Trophoblast cell (in vitro differentiated cells and primary cell): ENCODE data around the gene AK5.
"Not testable (repeated sequence)": the region's sequence is repeated elsewhere in the genome, so short reads cannot be mapped to it uniquely, and the experiment has no call there.

Experiments
- DNase-seq, 2 donors: peaks; one replicate each; pipeline ENCODE4 v3.0.0-alpha.2; 2016
- H2AFZ ChIP-seq: 2 replicates; pipeline ENCODE4 v1.6.1; 2013; ENCODE audit warnings: low read length, moderate library complexity, mild to moderate bottlenecking; ENCODE audit not compliant: insufficient read depth, poor library complexity
- H2AK5ac ChIP-seq: 2 replicates; pipeline ENCODE4 v1.6.1; 2013; ENCODE audit warnings: mild to moderate bottlenecking, low read length
- H2BK120ac ChIP-seq: 2 replicates; pipeline ENCODE4 v1.6.1; 2013; ENCODE audit warnings: low read length, mild to moderate bottlenecking, moderate library complexity; ENCODE audit not compliant: insufficient read depth, poor library complexity
- H2BK12ac ChIP-seq: 2 replicates; pipeline ENCODE4 v1.6.1; 2013; ENCODE audit warnings: mild to moderate bottlenecking, low read length, moderate library complexity
- H2BK5ac ChIP-seq: 2 replicates; pipeline ENCODE4 v1.6.1; 2013; ENCODE audit warnings: low read length, low read depth, moderate library complexity, mild to moderate bottlenecking; ENCODE audit not compliant: poor library complexity
- H3K14ac ChIP-seq: 2 replicates; pipeline ENCODE4 v1.6.1; 2013; ENCODE audit warnings: mild to moderate bottlenecking, low read length
- H3K18ac ChIP-seq: 2 replicates; pipeline ENCODE4 v1.6.1; 2013; ENCODE audit warnings: mild to moderate bottlenecking, low read length
- H3K23ac ChIP-seq: 2 replicates; pipeline ENCODE4 v1.6.1; 2013; ENCODE audit warnings: low read length
- H3K27ac ChIP-seq: 2 replicates; pipeline ENCODE4 v1.5.1; 2013; ENCODE audit warnings: low read depth, mild to moderate bottlenecking, inconsistent platforms, low read length, moderate library complexity
- H3K27me3 ChIP-seq: 2 replicates; pipeline ENCODE4 v1.6.1; 2013; ENCODE audit warnings: inconsistent platforms, mild to moderate bottlenecking, low read length, moderate library complexity; ENCODE audit not compliant: insufficient read depth
- H3K36me3 ChIP-seq, 2 experiments: 1 replicate in 1 of 2; 2 replicates in 1 of 2; pipeline ENCODE4 v1.6.1; 2013; ENCODE audit warnings: low read length in 2 of 2, mild to moderate bottlenecking in 2 of 2, moderate library complexity in 1 of 2; ENCODE audit not compliant: insufficient read depth in 2 of 2, control insufficient read depth in 1 of 2
- H3K4ac ChIP-seq: 2 replicates; pipeline ENCODE4 v1.6.1; 2013; ENCODE audit warnings: low read depth, mild to moderate bottlenecking, low read length, moderate library complexity
- H3K4me1 ChIP-seq, 2 experiments: 1 replicate in 1 of 2; 2 replicates in 1 of 2; pipeline ENCODE4 v1.6.1; 2013; ENCODE audit warnings: low read length in 2 of 2, mild to moderate bottlenecking in 2 of 2, moderate library complexity in 1 of 2; ENCODE audit not compliant: insufficient read depth in 2 of 2, control insufficient read depth in 1 of 2
- H3K4me2 ChIP-seq: 2 replicates; pipeline ENCODE4 v1.6.1; 2013; ENCODE audit warnings: inconsistent platforms, mild to moderate bottlenecking, low read length, moderate library complexity
- H3K4me3 ChIP-seq: 2 replicates; pipeline ENCODE4 v1.5.1; 2013; ENCODE audit warnings: mild to moderate bottlenecking, low read depth, low read length, inconsistent platforms
- H3K79me1 ChIP-seq: one replicate; pipeline ENCODE4 v1.6.1; 2013; ENCODE audit warnings: low read length
- H3K79me2 ChIP-seq: 2 replicates; pipeline ENCODE4 v1.6.1; 2013; ENCODE audit warnings: low read length, mild to moderate bottlenecking; ENCODE audit not compliant: control insufficient read depth, insufficient read depth, poor library complexity
- H3K9ac ChIP-seq: 2 replicates; pipeline ENCODE4 v1.6.1; 2013; ENCODE audit warnings: mild to moderate bottlenecking, low read length
- H3K9me3 ChIP-seq: 2 replicates; pipeline ENCODE4 v1.6.1; 2013; ENCODE audit warnings: low read depth, mild to moderate bottlenecking, control low read depth, inconsistent platforms, low read length; ENCODE audit not compliant: insufficient read depth
- H4K12ac ChIP-seq: 2 replicates; pipeline ENCODE4 v1.6.1; 2013; ENCODE audit warnings: low read depth, mild to moderate bottlenecking, low read length, moderate library complexity
- H4K8ac ChIP-seq: 2 replicates; pipeline ENCODE4 v1.6.1; 2013; ENCODE audit warnings: low read depth, mild to moderate bottlenecking, low read length, moderate library complexity
- H4K91ac ChIP-seq: one replicate; pipeline ENCODE4 v1.6.1; 2013; ENCODE audit warnings: low read depth, mild to moderate bottlenecking, low read length, moderate library complexity
- WGBS: extraction: QIAGEN DNeasy Blood & Tissue Kit; methylation state at CpG from one replicate; pipeline ENCODE4 v1.1.7; 2013; ENCODE audit warnings: missing lambda C conversion rate; ENCODE audit not compliant: insufficient read length, insufficient coverage; ENCODE audit errors: extremely low coverage; 5-methylcytosine and 5-hydroxymethylcytosine counted together

The AK5 gene

GRCh38 chr1:77406661-77407060 is 124.8 kb downstream of the AK5 start:
- no peaks in the 10 kb centered on the region for H3K4me1 ChIP-seq
- no peaks in the 10 kb centered on the region for H3K79me1 ChIP-seq
- H2BK120ac ChIP-seq: no peak overlapping the region
- no peaks in the 10 kb centered on the region for H3K27me3 ChIP-seq
- H3K9me3 ChIP-seq: no peaks in the 10 kb centered on the region
- H3K79me2 ChIP-seq: no peaks in the 10 kb centered on the region
- H2AK5ac ChIP-seq: no peak overlapping the region
- no peak overlapping the region for H3K4me2 ChIP-seq
- no peak overlapping the region for H3K4ac ChIP-seq
- H3K23ac ChIP-seq: no peak overlapping the region
- no peak overlapping the region for H3K9ac ChIP-seq
- no peak overlapping the region for H3K27ac ChIP-seq
- H4K8ac ChIP-seq: no peak overlapping the region
- H2BK12ac ChIP-seq: no peak overlapping the region
- DNase-seq: no peak
- H2BK5ac ChIP-seq: no peak overlapping the region
- H4K91ac ChIP-seq: no peak overlapping the region
- H2AFZ ChIP-seq: no peak overlapping the region
- no peak overlapping the region for H3K14ac ChIP-seq
- H3K36me3 ChIP-seq: no peaks in the 10 kb centered on the region
- H4K12ac ChIP-seq: no peak overlapping the region
- H3K18ac ChIP-seq: no peak overlapping the region
- no peak overlapping the region for H3K4me3 ChIP-seq

- Histone ChIP-seq H2AFZ (no peak overlapping the region), H2BK12ac (no peak overlapping the region), H3K4me3 (no peak overlapping the region), H3K79me2 (no peaks in the 10 kb centered on the region), H3K18ac (no peak overlapping the region), H4K8ac (no peak overlapping the region), H3K27me3 (no peaks in the 10 kb centered on the region), H4K91ac (no peak overlapping the region), H3K4me1 (no peaks in the 10 kb centered on the region), H3K14ac (no peak overlapping the region), H3K23ac (no peak overlapping the region), H4K12ac (no peak overlapping the region), H3K9ac (no peak overlapping the region), H2BK120ac (no peak overlapping the region), H3K4me2 (no peak overlapping the region), H3K36me3 (no peaks in the 10 kb centered on the region), H3K4ac (no peak overlapping the region), H3K9me3 (no peaks in the 10 kb centered on the region), H2BK5ac (no peak overlapping the region), H2AK5ac (no peak overlapping the region), H3K79me1 (no peaks in the 10 kb centered on the region), H3K27ac (no peak overlapping the region)
- DNase-seq: no peak
These were observed 126.0 kb downstream of the AK5 start for GRCh38 chr1:77407738-77408375.

GRCh38 chr1:77408933-77409332 is 127.1 kb downstream of the AK5 start:
- not testable (repeated sequence) for H3K4me1 ChIP-seq, H2BK5ac ChIP-seq, H2AFZ ChIP-seq, H4K8ac ChIP-seq, H3K79me2 ChIP-seq, H2AK5ac ChIP-seq, H4K12ac ChIP-seq, H3K27ac ChIP-seq, H3K4me2 ChIP-seq, H3K4ac ChIP-seq, DNase-seq, H3K79me1 ChIP-seq, H3K36me3 ChIP-seq, H3K9ac ChIP-seq, H3K4me3 ChIP-seq, H3K9me3 ChIP-seq, H3K23ac ChIP-seq, H4K91ac ChIP-seq, H2BK12ac ChIP-seq, H3K27me3 ChIP-seq, H3K18ac ChIP-seq, H2BK120ac ChIP-seq, H3K14ac ChIP-seq
- no CpG with 5 or more reads among the region's 4 CpGs for WGBS

GRCh38 chr1:77412069-77412819 is 130.4 kb downstream of the AK5 start:
- no peak overlapping the region for H3K9ac ChIP-seq
- H2BK120ac ChIP-seq: no peak overlapping the region
- DNase-seq: peak in 1 of 2 donors; percentile 14

More at GRCh38 chr1:77412069-77412819, 130.4 kb downstream of the AK5 start:
- Histone ChIP-seq H3K36me3 (no peaks in the 10 kb centered on the region), H3K23ac (no peak overlapping the region), H2BK12ac (no peak overlapping the region), H3K79me2 (no peaks in the 10 kb centered on the region), H2BK5ac (no peak overlapping the region), H3K9me3 (no peaks in the 10 kb centered on the region), H3K27ac (no peak overlapping the region), H3K79me1 (no peaks in the 10 kb centered on the region), H3K4me1 (no peaks in the 10 kb centered on the region), H4K91ac (no peak overlapping the region), H3K27me3 (no peaks in the 10 kb centered on the region), H2AK5ac (no peak overlapping the region), H4K8ac (no peak overlapping the region), H3K4me3 (no peak overlapping the region), H3K4ac (no peak overlapping the region), H4K12ac (no peak overlapping the region), H3K4me2 (no peak overlapping the region), H3K14ac (no peak overlapping the region), H2AFZ (no peak overlapping the region), H3K18ac (no peak overlapping the region)
- WGBS: no CpG with 5 or more reads among the region's 9 CpGs
